Astrocyte (in vitro differentiated cells and primary cell): Measurements from ENCODE around the gene CANX. TPM values are rescaled to one million over a fixed set of nuclear protein-coding genes. Genes with fewer than 3 reads are reported as not detected.
A peak's percentile ranks its signal among the peaks of the same experiment; 100 is the strongest.

Experiments used
- DNase-seq: peaks from one replicate; pipeline ENCODE4 v3.0.0-alpha.2; 2010; ENCODE audit warnings: low read depth
- FAIRE-seq: peaks from 2 replicates; lab custom pipeline; 2011; peaks lifted over from hg19 to GRCh38; lab: Jason Lieb, UNC
- H2AFZ ChIP-seq: 2 replicates; pipeline ENCODE4 v1.6.0; 2012; ENCODE audit warnings: low read depth, low read length, inconsistent platforms
- H3K27ac ChIP-seq: 2 replicates; pipeline ENCODE4 v1.5.1; 2011; ENCODE audit warnings: low read depth, low read length, inconsistent platforms
- H3K27me3 ChIP-seq: 2 replicates; pipeline ENCODE4 v1.6.0; 2011; ENCODE audit warnings: low read length, inconsistent platforms; ENCODE audit not compliant: insufficient read depth
- H3K36me3 ChIP-seq: 2 replicates; pipeline ENCODE4 v1.5.1; 2011; ENCODE audit warnings: low read length, inconsistent platforms; ENCODE audit not compliant: insufficient read depth
- H3K4me1 ChIP-seq: 2 replicates; pipeline ENCODE4 v1.5.1; 2011; ENCODE audit warnings: low read length, inconsistent platforms; ENCODE audit not compliant: insufficient read depth
- H3K4me2 ChIP-seq: 2 replicates; pipeline ENCODE4 v1.6.0; 2012; ENCODE audit warnings: low read length, inconsistent platforms
- H3K4me3 ChIP-seq: 2 replicates; pipeline ENCODE4 v1.5.1; 2011; ENCODE audit warnings: low read depth, mild to moderate bottlenecking, low read length, inconsistent platforms; ENCODE audit not compliant: insufficient read depth
- H3K79me2 ChIP-seq: 2 replicates; pipeline ENCODE4 v1.6.0; 2012; ENCODE audit warnings: mild to moderate bottlenecking, low read length, inconsistent platforms; ENCODE audit not compliant: insufficient read depth
- H3K9ac ChIP-seq: 2 replicates; pipeline ENCODE4 v1.6.0; 2012; ENCODE audit warnings: mild to moderate bottlenecking, low read length, inconsistent platforms
- H3K9me3 ChIP-seq: 2 replicates; pipeline ENCODE4 v1.5.1; 2012; ENCODE audit warnings: low read depth, mild to moderate bottlenecking, low read length, inconsistent platforms; ENCODE audit not compliant: insufficient read depth
- H4K20me1 ChIP-seq: 2 replicates; pipeline ENCODE4 v1.6.0; 2012; ENCODE audit warnings: low read length, inconsistent platforms; ENCODE audit not compliant: insufficient read depth
- H3K27ac Mint-ChIP-seq: one replicate; pipeline ENCODE4 v1.8.0; 2021; ENCODE audit warnings: mild to moderate bottlenecking, mixed read lengths; ENCODE audit not compliant: unreplicated experiment
- H3K27me3 Mint-ChIP-seq: one replicate; pipeline ENCODE4 v1.8.0; 2021; ENCODE audit warnings: low read depth, mixed read lengths; ENCODE audit not compliant: unreplicated experiment
- H3K36me3 Mint-ChIP-seq: one replicate; pipeline ENCODE4 v1.8.0; 2021; ENCODE audit warnings: low read depth, mixed read lengths; ENCODE audit not compliant: unreplicated experiment
- H3K4me1 Mint-ChIP-seq: one replicate; pipeline ENCODE4 v1.8.0; 2021; ENCODE audit warnings: low read depth, mixed read lengths; ENCODE audit not compliant: unreplicated experiment
- H3K4me3 Mint-ChIP-seq: one replicate; pipeline ENCODE4 v1.8.0; 2021; ENCODE audit warnings: mild to moderate bottlenecking, moderate library complexity, mixed read lengths; ENCODE audit not compliant: unreplicated experiment
- H3K9me3 Mint-ChIP-seq: one replicate; pipeline ENCODE4 v1.8.0; 2021; ENCODE audit warnings: mild to moderate bottlenecking, mixed read lengths; ENCODE audit not compliant: unreplicated experiment
- CTCF ChIP-seq: IDR thresholded peaks from 2 replicates; pipeline ENCODE4 v1.5.1; 2011; ENCODE audit warnings: low read depth, mild to moderate bottlenecking, inconsistent platforms, low read length, moderate library complexity; ENCODE audit not compliant: insufficient read depth
- EZH2 ChIP-seq: IDR thresholded peaks from 2 replicates; pipeline ENCODE4 v1.6.1; 2012; ENCODE audit warnings: mild to moderate bottlenecking, low read length, inconsistent platforms; ENCODE audit not compliant: insufficient read depth
- total RNA-seq: library from RNA; stranded (reverse); gene quantifications from 2 replicates; pipeline ENCODE4 v1.2.1, GENCODE V29; 2021

CANX gene
- total RNA-seq, 1 donor from 2014 or later, result 792 TPM

DNA sequence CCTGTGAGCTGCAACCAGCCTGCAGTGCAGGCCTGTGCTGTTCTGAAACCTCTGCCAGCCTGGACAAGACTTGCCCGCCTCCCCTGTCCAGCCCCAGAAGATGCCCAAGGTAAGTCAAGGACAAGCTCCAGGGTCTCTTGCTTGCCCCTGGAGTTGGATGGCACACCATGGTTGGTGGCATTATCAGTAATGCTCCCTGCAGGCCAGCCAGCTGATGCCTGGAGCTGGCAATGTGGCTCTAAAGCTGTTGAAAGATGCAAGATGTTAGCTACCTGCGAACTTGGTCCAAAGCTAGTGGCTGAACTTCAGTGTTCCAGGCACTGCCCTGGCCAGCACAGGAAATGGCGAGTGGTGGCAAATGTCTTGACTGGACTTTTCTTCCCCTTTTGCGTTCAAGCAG lies 81.1 kb downstream of the CANX start:
- DNase-seq (no peak), FAIRE-seq (no peak)
- no peak overlapping the region for H2AFZ ChIP-seq
- H3K4me3 ChIP-seq, result no peak overlapping the region
- H4K20me1 ChIP-seq, result peaks cover 23% of the 10 kb centered on the region
- H3K27ac ChIP-seq, result no peak overlapping the region
- H3K36me3 ChIP-seq, result peaks cover 23% of the 10 kb centered on the region
- H3K27me3 ChIP-seq, result no peaks in the 10 kb centered on the region
- H3K4me1 ChIP-seq, result no peaks in the 10 kb centered on the region
- H3K27me3 Mint-ChIP-seq, result no peaks in the 10 kb centered on the region
- H3K36me3 Mint-ChIP-seq, result peaks cover 15% of the 10 kb centered on the region
- H3K9me3 Mint-ChIP-seq, result peaks cover 2% of the 10 kb centered on the region
- H3K79me2 ChIP-seq, result no peaks in the 10 kb centered on the region
- no peak overlapping the region for H3K9ac ChIP-seq
- no peaks in the 10 kb centered on the region for H3K4me1 Mint-ChIP-seq
- H3K9me3 ChIP-seq, result no peaks in the 10 kb centered on the region
- no peak overlapping the region for H3K27ac Mint-ChIP-seq
- no peak for TF ChIP-seq CTCF
- no peak for TF ChIP-seq EZH2
- H3K4me2 ChIP-seq, result no peak overlapping the region
- H3K4me3 Mint-ChIP-seq, result no peak overlapping the region

DNA sequence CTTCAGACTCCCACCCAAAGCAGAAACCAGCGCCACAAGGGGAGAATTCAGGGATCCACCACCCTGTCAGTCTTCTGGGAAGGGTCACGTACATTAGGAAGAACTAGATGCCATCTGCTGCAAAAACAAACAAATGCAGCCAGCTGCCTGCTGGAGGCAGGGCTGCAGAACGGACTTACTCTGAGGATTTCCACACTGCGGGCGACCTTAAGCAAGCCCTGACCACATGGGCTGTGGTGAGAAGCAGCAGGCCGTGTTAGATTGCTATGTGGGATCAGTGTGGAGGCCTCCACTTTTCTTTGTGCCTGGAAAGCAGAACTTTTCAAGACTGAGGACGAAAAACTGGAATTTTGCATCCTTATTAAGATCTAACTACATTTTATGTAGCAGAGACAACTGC lies 81.6 kb downstream of the CANX start:
- Histone ChIP-seq H3K4me1 (no peaks in the 10 kb centered on the region), H4K20me1 (peaks cover 21% of the 10 kb centered on the region), H3K4me2 (no peak overlapping the region), H3K79me2 (no peaks in the 10 kb centered on the region), H3K27ac (no peak overlapping the region), H3K27me3 (no peaks in the 10 kb centered on the region), H3K36me3 (peaks cover 19% of the 10 kb centered on the region), H3K9ac (no peak overlapping the region), H3K4me3 (no peak overlapping the region), H3K9me3 (no peaks in the 10 kb centered on the region), H2AFZ (no peak overlapping the region)
- TF ChIP-seq EZH2 (no peak), CTCF (no peak)
- Mint-ChIP-seq H3K4me1 (no peaks in the 10 kb centered on the region), H3K27ac (no peak overlapping the region), H3K9me3 (peaks cover 2% of the 10 kb centered on the region), H3K27me3 (no peaks in the 10 kb centered on the region), H3K36me3 (peaks cover 15% of the 10 kb centered on the region), H3K4me3 (peak overlapping the region; percentile 3)
- FAIRE-seq (no peak), DNase-seq (no peak)

Other genes with a start within 250 kb of the CANX start
- 26.3 and 34.1 TPM in 2 replicates for gene RUFY1, start 148.4 kb upstream of the CANX start, total RNA-seq
- gene HNRNPH1, start 75.3 kb upstream of the CANX start, total RNA-seq, result 349 and 458 TPM in 2 replicates
- gene CBY3, start 17.9 kb upstream of the CANX start, total RNA-seq, result not detected in 2 replicates
- gene MAML1, start 33.9 kb downstream of the CANX start, total RNA-seq, result 24.7 and 26.0 TPM in 2 replicates
- 1.2 and 1.3 TPM in 2 replicates for gene LTC4S, start 95.0 kb downstream of the CANX start, total RNA-seq
- 179 and 193 TPM in 2 replicates for gene MGAT4B, start 107.9 kb downstream of the CANX start, total RNA-seq
- gene SQSTM1, start 121.9 kb downstream of the CANX start, total RNA-seq, result 215 and 262 TPM in 2 replicates
- 19.9 and 20.7 TPM in 2 replicates for gene MRNIP, start 159.8 kb downstream of the CANX start, total RNA-seq
- 85.1 and 89.9 TPM in 2 replicates for gene TBC1D9B, start 208.9 kb downstream of the CANX start, total RNA-seq